ENCODE results near the gene ZNF124.
A peak's percentile ranks its signal among the peaks of the same experiment; 100 is the strongest.

DNA sequence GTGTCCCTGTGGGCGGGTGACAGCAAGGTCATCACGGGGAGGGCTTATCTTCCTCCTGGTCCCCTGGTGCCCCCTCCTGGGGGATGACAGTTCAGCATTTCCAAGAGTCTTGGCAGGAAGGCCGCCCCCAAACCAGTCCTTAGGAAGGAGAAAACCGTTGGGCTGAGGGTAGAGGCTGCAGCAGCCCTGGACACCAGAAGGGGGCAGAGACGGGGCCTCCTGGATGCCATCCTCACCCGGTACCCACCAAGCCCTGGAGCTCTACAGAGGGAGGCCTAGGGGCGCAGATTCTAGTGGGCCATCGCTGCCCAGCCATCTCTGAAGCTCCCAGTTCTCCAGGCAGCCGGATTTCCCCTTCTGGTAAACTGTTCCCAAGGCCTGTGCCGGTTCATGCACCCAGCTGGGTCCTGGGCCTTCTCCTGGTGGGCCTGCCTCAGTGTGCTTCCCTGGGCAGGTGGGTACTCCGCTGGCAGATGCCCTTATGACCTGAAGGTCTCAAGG, 52.8 kb downstream of the ZNF124 start:
- TF ChIP-seq, protein P1, sequence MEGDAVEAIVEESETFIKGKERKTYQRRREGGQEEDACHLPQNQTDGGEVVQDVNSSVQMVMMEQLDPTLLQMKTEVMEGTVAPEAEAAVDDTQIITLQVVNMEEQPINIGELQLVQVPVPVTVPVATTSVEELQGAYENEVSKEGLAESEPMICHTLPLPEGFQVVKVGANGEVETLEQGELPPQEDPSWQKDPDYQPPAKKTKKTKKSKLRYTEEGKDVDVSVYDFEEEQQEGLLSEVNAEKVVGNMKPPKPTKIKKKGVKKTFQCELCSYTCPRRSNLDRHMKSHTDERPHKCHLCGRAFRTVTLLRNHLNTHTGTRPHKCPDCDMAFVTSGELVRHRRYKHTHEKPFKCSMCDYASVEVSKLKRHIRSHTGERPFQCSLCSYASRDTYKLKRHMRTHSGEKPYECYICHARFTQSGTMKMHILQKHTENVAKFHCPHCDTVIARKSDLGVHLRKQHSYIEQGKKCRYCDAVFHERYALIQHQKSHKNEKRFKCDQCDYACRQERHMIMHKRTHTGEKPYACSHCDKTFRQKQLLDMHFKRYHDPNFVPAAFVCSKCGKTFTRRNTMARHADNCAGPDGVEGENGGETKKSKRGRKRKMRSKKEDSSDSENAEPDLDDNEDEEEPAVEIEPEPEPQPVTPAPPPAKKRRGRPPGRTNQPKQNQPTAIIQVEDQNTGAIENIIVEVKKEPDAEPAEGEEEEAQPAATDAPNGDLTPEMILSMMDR (IDR thresholded peaks at IDR 0.05): peak; percentile 27; the same call in 1 of the 2 replicates
- no peak for TF ChIP-seq ZFX (IDR thresholded peaks at IDR 0.05; ENCODE audit: borderline replicate concordance)
